Gastrocnemius medialis (tissue), 4 donors: ENCODE measurements around the gene C1QA.

ENCODE experiments used
- POLR2A ChIP-seq, 2 donors: fragments of 450-650 bp; IDR thresholded peaks; one replicate each; pipeline ENCODE4 v1.6.1; 2017; ENCODE audit warnings: antibody characterized with exemption in 2 of 2, mild to moderate bottlenecking in 2 of 2, moderate library complexity in 2 of 2
- TF ChIP-seq, protein P1 (sequence below), 5 experiments: fragments of 450-650 bp in 3 of 5; fragments of 200-600 bp in 2 of 5; sonication (generic) in 2 of 5; IDR thresholded peaks in 4 of 5; conservative IDR thresholded peaks in 1 of 5; 1 replicate in 4 of 5; 2 replicates in 1 of 5; pipeline ENCODE4 v1.5.1; 2016 to 2019; ENCODE audit warnings: antibody characterized with exemption in 5 of 5, mild to moderate bottlenecking in 3 of 5, moderate library complexity in 3 of 5

DNA sequence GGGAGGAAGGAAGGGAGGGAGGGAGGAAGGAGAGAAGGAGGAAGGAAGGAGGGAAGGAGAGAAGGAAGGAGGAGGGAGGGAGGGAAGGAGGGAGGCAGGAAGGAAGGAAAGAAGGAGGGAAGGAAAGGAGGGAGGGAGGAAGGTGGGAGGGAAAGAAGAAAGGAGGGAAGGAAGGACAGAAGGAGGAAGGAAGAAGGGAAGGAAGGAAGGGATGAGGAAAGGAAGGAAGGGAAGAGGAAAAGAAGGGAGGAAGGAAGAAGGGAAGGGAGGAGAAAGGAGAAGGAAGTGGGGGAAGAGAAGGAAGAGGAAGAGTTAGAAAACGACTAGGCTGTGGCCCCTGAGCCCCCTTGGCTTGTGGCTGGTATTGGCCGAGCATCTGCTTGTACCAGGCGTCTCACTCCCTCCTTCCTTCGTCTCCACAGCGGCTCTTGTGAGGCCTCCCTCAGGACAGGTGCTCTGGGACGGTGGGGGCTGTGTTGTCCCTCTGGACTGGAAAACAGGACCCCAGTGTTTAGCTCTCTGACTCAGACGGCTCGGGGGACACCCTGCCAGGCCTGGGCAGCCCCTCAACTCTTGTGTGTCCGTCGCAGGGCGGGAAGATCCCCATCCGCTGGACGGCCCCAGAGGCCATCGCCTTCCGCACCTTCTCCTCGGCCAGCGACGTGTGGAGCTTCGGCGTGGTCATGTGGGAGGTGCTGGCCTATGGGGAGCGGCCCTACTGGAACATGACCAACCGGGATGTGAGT, 36.2 kb upstream of the C1QA start:
- TF ChIP-seq POLR2A (IDR thresholded peaks at IDR 0.05), result no peak
- TF ChIP-seq, protein P1, sequence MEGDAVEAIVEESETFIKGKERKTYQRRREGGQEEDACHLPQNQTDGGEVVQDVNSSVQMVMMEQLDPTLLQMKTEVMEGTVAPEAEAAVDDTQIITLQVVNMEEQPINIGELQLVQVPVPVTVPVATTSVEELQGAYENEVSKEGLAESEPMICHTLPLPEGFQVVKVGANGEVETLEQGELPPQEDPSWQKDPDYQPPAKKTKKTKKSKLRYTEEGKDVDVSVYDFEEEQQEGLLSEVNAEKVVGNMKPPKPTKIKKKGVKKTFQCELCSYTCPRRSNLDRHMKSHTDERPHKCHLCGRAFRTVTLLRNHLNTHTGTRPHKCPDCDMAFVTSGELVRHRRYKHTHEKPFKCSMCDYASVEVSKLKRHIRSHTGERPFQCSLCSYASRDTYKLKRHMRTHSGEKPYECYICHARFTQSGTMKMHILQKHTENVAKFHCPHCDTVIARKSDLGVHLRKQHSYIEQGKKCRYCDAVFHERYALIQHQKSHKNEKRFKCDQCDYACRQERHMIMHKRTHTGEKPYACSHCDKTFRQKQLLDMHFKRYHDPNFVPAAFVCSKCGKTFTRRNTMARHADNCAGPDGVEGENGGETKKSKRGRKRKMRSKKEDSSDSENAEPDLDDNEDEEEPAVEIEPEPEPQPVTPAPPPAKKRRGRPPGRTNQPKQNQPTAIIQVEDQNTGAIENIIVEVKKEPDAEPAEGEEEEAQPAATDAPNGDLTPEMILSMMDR (IDR thresholded peaks at IDR 0.05 in 4 of 5, conservative IDR thresholded peaks at IDR 0.05 in 1 of 5), result no peak
